CD4-positive, alpha-beta memory T cell (primary cell): ENCODE measurements around the gene AKR1C3. TPM values are rescaled to one million over a fixed set of nuclear protein-coding genes. Genes with fewer than 3 reads are reported as not detected.

Experiments
- CTCF ChIA-PET: fragments of 350-600 bp; sonication (Branson Sonifier 250); formaldehyde crosslinking; loops from one replicate; lab custom pipeline; 2021; ENCODE audit warnings: inconsistent platforms; ENCODE audit not compliant: partially characterized antibody; lab: Charles Lee
- POLR2A ChIA-PET: fragments of 350-600 bp; sonication (Branson Sonifier 250); formaldehyde crosslinking; loops from one replicate; lab custom pipeline; 2021; ENCODE audit not compliant: partially characterized antibody; lab: Charles Lee
- DNase-seq, 5 donors: peaks; one replicate each; pipeline versions ENCODE4 v3.0.0 to v3.0.0-alpha.2; 2020 to 2022; ENCODE audit warnings: mixed read lengths in 1 of 5
- H3K27ac ChIP-seq: one replicate; pipeline ENCODE4 v1.7.0; 2013; ENCODE audit warnings: low read depth, low read length
- H3K27me3 ChIP-seq: 2 replicates; pipeline ENCODE4 v1.7.0; 2013; ENCODE audit warnings: mild to moderate bottlenecking, low read length, moderate library complexity; ENCODE audit not compliant: insufficient read depth
- H3K36me3 ChIP-seq: 2 replicates; pipeline ENCODE4 v1.7.0; 2013; ENCODE audit warnings: mild to moderate bottlenecking, low read length, moderate library complexity; ENCODE audit not compliant: insufficient read depth
- H3K4me1 ChIP-seq: 2 replicates; pipeline ENCODE4 v1.7.0; 2013; ENCODE audit warnings: mild to moderate bottlenecking, low read length, moderate library complexity; ENCODE audit not compliant: insufficient read depth
- H3K4me3 ChIP-seq, 2 donors: one replicate each; pipeline ENCODE4 v1.7.0; 2013; ENCODE audit warnings: low read length in 2 of 2, mild to moderate bottlenecking in 1 of 2
- H3K9me3 ChIP-seq, 2 donors: one replicate each; pipeline ENCODE4 v1.7.0; 2013; ENCODE audit warnings: low read length in 2 of 2, control low read depth in 1 of 2; ENCODE audit not compliant: control insufficient read depth in 1 of 2
- H3K27ac Mint-ChIP-seq, 7 donors: one replicate each; pipeline ENCODE4 v1.8.0; 2020 to 2021; ENCODE audit warnings: mixed read lengths in 7 of 7, mild to moderate bottlenecking in 6 of 7, inconsistent platforms in 3 of 7, moderate library complexity in 3 of 7
- H3K27me3 Mint-ChIP-seq, 2 donors: one replicate each; pipeline ENCODE4 v1.8.0; 2020 to 2021; ENCODE audit warnings: mixed read lengths in 2 of 2
- H3K36me3 Mint-ChIP-seq, 2 donors: one replicate each; pipeline ENCODE4 v1.8.0; 2020 to 2021; ENCODE audit warnings: mixed read lengths in 2 of 2, inconsistent platforms in 1 of 2, mild to moderate bottlenecking in 1 of 2
- H3K4me1 Mint-ChIP-seq, 4 donors: one replicate each; pipeline ENCODE4 v1.8.0; 2020 to 2021; ENCODE audit warnings: mixed read lengths in 4 of 4, mild to moderate bottlenecking in 1 of 4
- H3K4me3 Mint-ChIP-seq, 8 donors: one replicate each; pipeline ENCODE4 v1.8.0; 2020 to 2021; ENCODE audit warnings: mixed read lengths in 8 of 8, mild to moderate bottlenecking in 7 of 8, moderate library complexity in 6 of 8, inconsistent platforms in 3 of 8
- H3K9me3 Mint-ChIP-seq, 8 donors: one replicate each; pipeline ENCODE4 v1.8.0; 2020 to 2021; ENCODE audit warnings: mixed read lengths in 8 of 8, mild to moderate bottlenecking in 5 of 8, inconsistent platforms in 3 of 8, moderate library complexity in 1 of 8
- intact Hi-C: fragments of 100-400 bp; cut with micrococcal nuclease; formaldehyde crosslinking; loops from one replicate; pipeline ENCODE4 v1.15.1; 2023
- polyA plus RNA-seq, 2 donors: library from polyadenylated mRNA; unstranded; fragments of 300-500 nt; fragmentation: Illumina TruSeq; gene quantifications; one replicate each; pipeline ENCODE4 v1.2.3, GENCODE V29; 2021
- total RNA-seq, 2 experiments: library from RNA; stranded (reverse); gene quantifications; one replicate each; pipeline ENCODE4 v1.2.3, GENCODE V29; 2021

The AKR1C3 gene
- total and polyA plus RNA-seq, 4 experiments from 2014 or later = 3.4 to 19.4 (median 5.2) TPM

DNA sequence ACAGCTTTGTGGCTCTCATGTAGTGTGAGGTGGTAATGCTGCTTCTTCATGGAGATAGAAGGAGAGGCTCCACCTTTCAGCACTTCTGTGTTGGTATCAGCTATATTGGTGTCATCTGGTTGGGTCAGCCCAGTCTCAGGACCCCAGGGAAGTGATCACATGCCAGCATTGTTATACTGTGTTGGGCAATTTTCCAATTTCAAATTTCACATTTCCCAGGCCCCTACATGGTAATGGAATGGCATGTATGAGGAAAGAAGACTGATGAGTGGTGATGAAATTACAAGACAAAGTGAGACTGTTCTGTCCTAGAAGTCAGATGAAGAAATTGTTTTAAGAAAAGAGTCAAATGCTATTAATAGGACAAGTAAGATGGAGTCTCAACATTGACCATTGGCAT, 3.7 kb upstream of the AKR1C3 start:
- H3K36me3 ChIP-seq = no peaks in the 10 kb centered on the region
- intact Hi-C loops = loop anchor here (5.0 to 10.0 kb wide), 3 partner anchors 246 to 292 kb away; no protein-coding TSS in a partner anchor
- no peaks in the 10 kb centered on the region for H3K27me3 ChIP-seq
- no peak overlapping the region for H3K27ac ChIP-seq
- Mint-ChIP-seq H3K4me3 (no peak overlapping the region), H3K4me1 (peaks cover 6 to 9% (median 7%) of the 10 kb centered on the region in 4 donors), H3K9me3 (peaks cover 0 to 40% (median 11%) of the 10 kb centered on the region in 8 donors), H3K27me3 (peaks cover 6 to 13% of the 10 kb centered on the region in 2 donors), H3K27ac (no peak overlapping the region), H3K36me3 (peaks cover 6 to 10% of the 10 kb centered on the region in 2 donors)
- ChIA-PET CTCF (interaction anchor here (0.6 to 2.8 kb wide), 3 partner anchors 9 to 238 kb away, joined by 5 to 9 read pairs (median 5); no protein-coding TSS in a partner anchor), POLR2A (interaction anchor here (1.4 kb wide), 1 partner anchor 194 kb away, joined by 3 read pairs; no protein-coding TSS in a partner anchor)
- DNase-seq = no peak
- H3K9me3 ChIP-seq = no peaks in the 10 kb centered on the region
- no peak overlapping the region for H3K4me3 ChIP-seq
- peaks cover 9% of the 10 kb centered on the region for H3K4me1 ChIP-seq

DNA sequence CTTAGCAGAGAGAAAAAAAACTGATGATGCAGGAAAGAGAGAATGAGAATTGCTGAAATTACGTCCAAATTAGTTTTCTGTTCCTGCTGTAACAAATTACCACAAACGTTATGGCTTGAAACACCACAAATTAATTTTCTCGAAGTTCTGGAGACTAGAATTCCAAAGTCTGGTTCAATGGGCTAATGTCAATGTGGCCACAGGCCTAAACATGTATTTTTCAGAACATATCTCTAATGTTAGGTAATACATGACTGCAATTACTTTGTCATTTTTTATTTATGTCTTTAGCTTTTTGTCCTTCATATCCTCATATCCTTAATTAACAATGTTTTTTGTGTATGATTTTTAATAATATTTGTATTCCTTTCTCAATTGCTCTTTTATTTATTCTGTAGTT, 3.0 kb upstream of the AKR1C3 start:
- Mint-ChIP-seq H3K36me3 (peaks cover 4 to 10% of the 10 kb centered on the region in 2 donors), H3K4me3 (no peak overlapping the region), H3K9me3 (peaks cover 0 to 36% (median 7%) of the 10 kb centered on the region in 8 donors), H3K27me3 (peaks cover 6 to 13% of the 10 kb centered on the region in 2 donors), H3K27ac (no peak overlapping the region), H3K4me1 (peaks cover 6 to 10% (median 7%) of the 10 kb centered on the region in 4 donors)
- no peak overlapping the region for H3K27ac ChIP-seq
- intact Hi-C loops = loop anchor here (5.0 to 10.0 kb wide), 3 partner anchors 246 to 291 kb away; no protein-coding TSS in a partner anchor
- H3K9me3 ChIP-seq = no peaks in the 10 kb centered on the region
- H3K4me3 ChIP-seq = no peak overlapping the region
- CTCF ChIA-PET = interaction anchor here (2.8 kb wide), 1 partner anchor 191 kb away, joined by 9 read pairs; no protein-coding TSS in a partner anchor
- no peaks in the 10 kb centered on the region for H3K27me3 ChIP-seq
- POLR2A ChIA-PET = no interaction called here
- H3K36me3 ChIP-seq = no peaks in the 10 kb centered on the region
- no peak for DNase-seq
- peaks cover 9% of the 10 kb centered on the region for H3K4me1 ChIP-seq

- intact Hi-C loops = loop anchor here (5.0 to 10.0 kb wide), 3 partner anchors 248 to 290 kb away; no protein-coding TSS in a partner anchor
- Histone ChIP-seq H3K36me3 (no peaks in the 10 kb centered on the region), H3K27me3 (no peaks in the 10 kb centered on the region), H3K27ac (no peak overlapping the region), H3K4me1 (peaks cover 9% of the 10 kb centered on the region), H3K4me3 (no peak overlapping the region), H3K9me3 (no peaks in the 10 kb centered on the region)
- CTCF ChIA-PET = no interaction called here
- DNase-seq = no peak
- POLR2A ChIA-PET = no interaction called here
- no peak overlapping the region for H3K27ac Mint-ChIP-seq
- no peak overlapping the region for H3K4me3 Mint-ChIP-seq
- peaks cover 0 to 29% (median 6%) of the 10 kb centered on the region in 8 donors for H3K9me3 Mint-ChIP-seq
- H3K36me3 Mint-ChIP-seq = peaks cover 4 to 10% of the 10 kb centered on the region in 2 donors
- H3K27me3 Mint-ChIP-seq = peaks cover 6 to 13% of the 10 kb centered on the region in 2 donors
- peaks cover 6 to 10% (median 7%) of the 10 kb centered on the region in 4 donors for H3K4me1 Mint-ChIP-seq
Observed at GRCh38 chr10:5092375-5092774, 1.8 kb upstream of the AKR1C3 start.

- ChIA-PET POLR2A (no interaction called here), CTCF (interaction anchor here (1.2 kb wide), 1 partner anchor 250 kb away, joined by 3 read pairs; no protein-coding TSS in a partner anchor)
Observed at GRCh38 chr10:5092848-5093790, 1.1 kb upstream of the AKR1C3 start.

DNA sequence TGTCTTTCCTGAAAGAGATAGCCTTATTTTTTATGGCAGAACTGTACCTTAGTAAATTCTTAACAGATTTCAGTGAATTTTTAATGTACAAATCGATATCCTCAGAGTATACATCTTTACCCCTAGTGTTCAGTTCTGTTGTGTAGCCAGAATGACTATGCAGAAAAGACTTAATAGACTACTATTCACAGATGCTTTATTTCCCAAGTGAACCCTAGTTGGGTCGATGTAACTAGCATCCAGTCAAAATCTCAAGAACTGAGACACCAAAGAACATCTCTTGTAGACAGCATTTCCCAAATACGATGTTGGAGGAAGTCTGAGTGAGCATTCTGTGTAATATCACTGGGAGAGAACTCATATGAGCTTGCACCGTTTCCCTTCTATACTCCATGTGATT, 1.5 kb downstream of the AKR1C3 start:
- no peak overlapping the region for H3K4me3 Mint-ChIP-seq
- peaks cover 3 to 7% (median 6%) of the 10 kb centered on the region in 4 donors for H3K4me1 Mint-ChIP-seq
- H3K36me3 Mint-ChIP-seq = peaks cover 0 to 3% of the 10 kb centered on the region in 2 donors
- peaks cover 9% of the 10 kb centered on the region for H3K4me1 ChIP-seq
- intact Hi-C loops = loop anchor here (10.0 kb wide), 1 partner anchor 251 kb away; no protein-coding TSS in a partner anchor
- POLR2A ChIA-PET = no interaction called here
- no peak overlapping the region for H3K27ac Mint-ChIP-seq
- H3K27ac ChIP-seq = no peak overlapping the region
- H3K27me3 Mint-ChIP-seq = peaks cover 3 to 7% of the 10 kb centered on the region in 2 donors
- no peaks in the 10 kb centered on the region for H3K36me3 ChIP-seq
- H3K27me3 ChIP-seq = no peaks in the 10 kb centered on the region
- DNase-seq = no peak
- H3K4me3 ChIP-seq = no peak overlapping the region
- H3K9me3 ChIP-seq = no peaks in the 10 kb centered on the region
- peaks cover 0 to 10% (median 2%) of the 10 kb centered on the region in 8 donors for H3K9me3 Mint-ChIP-seq
- CTCF ChIA-PET = interaction anchor here (0.6 to 2.6 kb wide), 5 partner anchors 187 to 281 kb away, joined by 3 to 9 read pairs (median 4); no protein-coding TSS in a partner anchor

More at GRCh38 chr10:5092848-5093790, 1.1 kb upstream of the AKR1C3 start:
- Mint-ChIP-seq H3K4me3 (no peak overlapping the region), H3K36me3 (peaks cover 4 to 10% of the 10 kb centered on the region in 2 donors), H3K27me3 (peaks cover 4 to 12% of the 10 kb centered on the region in 2 donors), H3K27ac (no peak overlapping the region), H3K9me3 (peaks cover 0 to 25% (median 4%) of the 10 kb centered on the region in 8 donors), H3K4me1 (peaks cover 6 to 10% (median 7%) of the 10 kb centered on the region in 4 donors)
- DNase-seq = no peak
- H3K27me3 ChIP-seq = no peaks in the 10 kb centered on the region
- no peak overlapping the region for H3K27ac ChIP-seq
- no peaks in the 10 kb centered on the region for H3K9me3 ChIP-seq
- H3K4me3 ChIP-seq = no peak overlapping the region
- intact Hi-C loops = loop anchor here (5.0 to 10.0 kb wide), 3 partner anchors 248 to 289 kb away; no protein-coding TSS in a partner anchor
- H3K36me3 ChIP-seq = no peaks in the 10 kb centered on the region
- H3K4me1 ChIP-seq = peaks cover 9% of the 10 kb centered on the region

- Mint-ChIP-seq H3K27ac (no peak overlapping the region), H3K36me3 (no peaks in the 10 kb centered on the region), H3K4me3 (no peak overlapping the region), H3K4me1 (peaks cover 3 to 7% (median 6%) of the 10 kb centered on the region in 4 donors), H3K27me3 (peaks cover 3 to 7% of the 10 kb centered on the region in 2 donors), H3K9me3 (peaks cover 0 to 10% (median under 1%) of the 10 kb centered on the region in 8 donors)
- H3K27me3 ChIP-seq = no peaks in the 10 kb centered on the region
- ChIA-PET CTCF (interaction anchor here (1.0 to 2.6 kb wide), 4 partner anchors 187 to 288 kb away, joined by 3 to 9 read pairs (median 4); no protein-coding TSS in a partner anchor), POLR2A (no interaction called here)
- peaks cover 9% of the 10 kb centered on the region for H3K4me1 ChIP-seq
- no peak overlapping the region for H3K4me3 ChIP-seq
- no peaks in the 10 kb centered on the region for H3K36me3 ChIP-seq
- DNase-seq = no peak
- no peak overlapping the region for H3K27ac ChIP-seq
- H3K9me3 ChIP-seq = no peaks in the 10 kb centered on the region
- intact Hi-C loops = loop anchor here (10.0 kb wide), 1 partner anchor 251 kb away; no protein-coding TSS in a partner anchor
Observed at GRCh38 chr10:5096108-5096507, 1.9 kb downstream of the AKR1C3 start.
